Activated T-cell treated with anti-CD3 and anti-CD28 coated beads, Interleukin-2, amount 50 U/mL, for 72 hours (primary cell): ENCODE measurements around the gene MTX1. TPM values are rescaled to one million over a fixed set of nuclear protein-coding genes. Genes with fewer than 3 reads are reported as not detected.

Experiments used
- ATAC-seq, 2 donors: fragments of 150-1000 bp; cut with Tn5 transposase; replicated peaks in 1 of 2; 2 replicates each; pipeline ENCODE4 v1.10.0; 2021; ENCODE audit warnings: moderate library complexity in 2 of 2, mild to moderate bottlenecking in 1 of 2
- DNase-seq, 2 donors: peaks; one replicate each; pipeline ENCODE4 v3.0.0; 2021 to 2022; ENCODE audit warnings: mixed read lengths in 1 of 2
- H3K27ac Mint-ChIP-seq: one replicate; pipeline ENCODE4 v1.8.0; 2022; ENCODE audit warnings: mild to moderate bottlenecking, moderate library complexity, mixed read lengths
- H3K27me3 Mint-ChIP-seq: one replicate; pipeline ENCODE4 v1.8.0; 2022; ENCODE audit warnings: low read depth, mixed read lengths
- H3K36me3 Mint-ChIP-seq, 2 donors: one replicate each; pipeline ENCODE4 v1.8.0; 2022; ENCODE audit warnings: mixed read lengths in 2 of 2, mild to moderate bottlenecking in 1 of 2; ENCODE audit not compliant: insufficient read depth in 2 of 2
- H3K4me1 Mint-ChIP-seq: one replicate; pipeline ENCODE4 v1.8.0; 2022; ENCODE audit warnings: low read depth, mixed read lengths
- H3K4me3 Mint-ChIP-seq, 2 donors: one replicate each; pipeline ENCODE4 v1.8.0; 2022; ENCODE audit warnings: mild to moderate bottlenecking in 2 of 2, mixed read lengths in 2 of 2, moderate library complexity in 2 of 2
- H3K9me3 Mint-ChIP-seq, 2 donors: one replicate each; pipeline ENCODE4 v1.8.0; 2022; ENCODE audit warnings: mixed read lengths in 2 of 2
- total RNA-seq, 2 donors: library from RNA; stranded (reverse); gene quantifications; one replicate each; pipeline ENCODE4 v1.2.3, GENCODE V29; 2022

MTX1 gene
- total RNA-seq, 2 donors from 2014 or later = 25.5 to 27.4 TPM

DNA sequence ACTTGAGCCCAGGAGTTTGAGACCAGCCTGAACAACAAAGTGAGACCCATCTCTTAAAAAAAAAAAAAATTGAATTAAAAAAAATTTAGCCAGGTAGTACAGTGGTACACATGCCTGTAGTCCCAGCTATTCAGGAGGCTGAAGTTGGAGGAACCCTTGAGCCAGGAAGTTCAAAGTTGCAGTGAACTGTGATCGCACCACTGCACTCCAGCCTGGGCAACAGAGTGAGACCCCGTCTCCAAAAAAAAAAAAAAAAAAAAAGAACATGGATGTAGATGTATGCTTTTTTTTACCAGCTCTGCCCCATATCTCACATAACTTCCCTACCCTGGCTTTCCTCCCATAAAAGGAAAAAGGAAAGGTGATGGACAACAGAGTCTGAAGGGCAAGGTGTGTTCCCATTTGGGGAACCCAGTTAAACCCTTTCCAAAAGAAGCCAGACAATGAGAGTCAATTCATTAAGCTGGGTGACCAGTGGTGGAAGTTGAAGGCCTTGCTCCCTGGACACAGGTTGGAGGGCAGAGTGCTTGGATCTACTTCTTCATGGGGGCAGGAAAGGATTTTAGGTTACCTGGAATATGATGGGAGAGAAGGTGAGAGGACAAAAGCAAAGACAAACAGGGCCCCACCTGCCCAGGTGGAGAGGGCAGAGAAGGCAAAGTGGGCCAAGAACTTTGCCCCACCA lies 38.3 kb upstream of the MTX1 start:
- peaks cover 6 to 8% of the 10 kb centered on the region in 2 donors for H3K36me3 Mint-ChIP-seq
- DNase-seq (no peak), ATAC-seq (no peak)
- H3K4me1 Mint-ChIP-seq = peaks cover 64% of the 10 kb centered on the region
- no peak overlapping the region for H3K27ac Mint-ChIP-seq
- no peak overlapping the region for H3K4me3 Mint-ChIP-seq
- H3K27me3 Mint-ChIP-seq = no peaks in the 10 kb centered on the region
- H3K9me3 Mint-ChIP-seq = no peaks in the 10 kb centered on the region

DNA sequence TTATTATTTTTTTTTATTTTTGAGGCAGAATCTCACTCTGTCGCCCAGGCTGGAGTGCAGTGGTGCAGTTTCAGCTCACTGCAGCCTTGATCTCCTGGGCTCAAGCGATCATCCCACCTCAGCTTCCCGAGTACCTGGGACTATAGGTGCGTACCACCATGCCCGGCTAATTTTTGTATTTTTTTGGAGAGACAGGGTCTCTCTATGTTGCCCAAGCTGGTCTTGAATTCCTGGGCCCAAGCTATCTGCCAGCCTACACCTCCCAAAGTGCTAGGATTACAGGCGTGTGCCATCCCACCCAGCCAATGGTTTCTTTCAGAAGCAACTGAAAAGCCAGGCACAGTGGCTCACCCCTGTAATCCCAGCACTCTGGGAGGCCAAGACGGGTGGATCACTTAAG lies 37.7 kb upstream of the MTX1 start:
- H3K4me3 Mint-ChIP-seq = no peak overlapping the region
- H3K36me3 Mint-ChIP-seq = peaks cover 6 to 8% of the 10 kb centered on the region in 2 donors
- H3K9me3 Mint-ChIP-seq = no peaks in the 10 kb centered on the region
- ATAC-seq (no peak), DNase-seq (no peak)
- H3K27ac Mint-ChIP-seq = no peak overlapping the region
- no peaks in the 10 kb centered on the region for H3K27me3 Mint-ChIP-seq
- H3K4me1 Mint-ChIP-seq = peaks cover 70% of the 10 kb centered on the region

DNA sequence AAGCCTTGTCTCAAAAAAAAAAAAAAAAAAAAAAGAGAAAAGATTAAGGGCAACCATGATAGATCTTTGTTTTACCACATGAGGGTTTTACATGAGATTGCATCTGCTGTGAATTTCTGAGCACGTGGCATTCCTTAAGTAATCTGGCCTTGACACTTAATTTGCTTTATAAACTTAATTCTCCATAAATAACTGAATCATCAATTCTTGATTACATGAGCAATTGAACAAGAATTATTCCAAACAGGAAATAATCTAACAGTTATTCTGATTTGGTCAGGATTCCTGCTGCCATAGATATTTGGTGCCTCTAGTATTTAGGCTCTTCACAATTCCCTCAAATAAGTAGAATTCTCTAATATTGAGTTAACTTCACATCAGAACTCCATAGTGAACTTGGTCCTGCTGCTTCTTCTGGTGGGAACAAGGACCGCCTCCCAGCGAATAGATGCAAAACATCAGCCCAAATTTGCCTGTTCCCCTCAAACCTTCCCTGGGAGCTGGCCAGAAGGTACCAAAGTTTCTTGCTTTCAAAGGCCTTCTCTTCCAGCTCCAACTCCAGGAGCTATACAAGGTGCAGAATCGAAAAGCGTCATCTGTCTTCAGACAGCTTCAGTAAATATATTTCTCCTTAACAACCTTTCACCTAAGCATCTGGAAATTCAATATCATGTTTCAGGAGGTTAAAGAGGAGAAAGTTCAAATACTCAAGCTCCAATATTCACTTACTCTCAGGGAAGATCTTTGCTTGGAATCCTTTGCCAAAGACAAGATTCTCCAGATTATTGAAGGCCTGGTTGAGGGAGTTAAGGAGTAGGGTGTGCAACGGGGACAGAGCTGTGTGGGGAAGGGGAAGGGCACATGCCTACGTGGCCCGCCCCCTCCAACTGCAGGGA lies 36.4 kb upstream of the MTX1 start:
- Mint-ChIP-seq H3K9me3 (no peaks in the 10 kb centered on the region), H3K4me1 (peaks cover 77% of the 10 kb centered on the region), H3K27ac (peak overlapping the region; percentile 98), H3K27me3 (no peaks in the 10 kb centered on the region), H3K36me3 (peaks cover 6 to 8% of the 10 kb centered on the region in 2 donors), H3K4me3 (peak overlapping the region; percentile 98 to 99)
- peak; percentile 33 to 39 for ATAC-seq
- DNase-seq = peak in 1 of 2 donors; percentile 62

DNA sequence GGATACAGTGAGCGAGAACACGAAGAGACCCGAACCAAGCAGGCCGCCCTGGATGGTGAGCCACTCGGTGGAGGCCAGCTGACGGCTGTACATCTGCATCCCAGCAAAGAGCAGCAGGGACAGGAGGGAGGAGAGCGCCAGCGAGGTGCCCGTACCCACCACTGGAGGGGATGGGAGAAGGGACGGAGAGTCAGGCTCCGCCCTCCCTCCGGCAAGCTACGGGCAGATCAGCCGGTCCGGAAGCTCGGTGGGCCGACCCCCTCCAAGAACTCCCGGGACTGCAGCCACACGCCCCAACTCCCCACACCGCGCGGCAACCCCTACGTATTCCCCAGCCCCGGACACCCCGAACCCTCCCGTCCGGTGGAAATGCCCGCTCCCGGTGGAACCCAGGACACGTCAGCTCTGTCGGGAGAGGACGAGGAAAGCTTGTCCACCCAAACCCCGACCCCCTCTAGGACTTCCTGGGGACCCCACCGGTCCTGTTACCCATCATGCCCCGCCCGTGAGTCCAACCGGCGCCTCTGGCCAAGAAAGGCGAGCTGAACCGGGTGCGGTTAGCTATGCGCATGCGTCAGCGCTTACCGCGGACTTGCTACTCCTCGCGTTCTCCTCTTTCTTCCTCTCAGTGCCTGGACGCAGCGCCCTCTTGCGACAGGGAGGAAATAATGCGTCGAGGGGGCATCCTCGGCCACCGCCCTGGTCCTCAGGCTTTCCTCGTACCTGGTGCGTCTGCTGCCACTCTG lies 35.6 kb upstream of the MTX1 start, which contains the start of gene KRTCAP2:
KRTCAP2 (minus strand) TSS at position 573 of the 746 bp plus-strand sequence; CDS start at position 493, 80 bp downstream.
- Mint-ChIP-seq H3K27me3 (no peaks in the 10 kb centered on the region), H3K4me1 (peaks cover 69% of the 10 kb centered on the region), H3K36me3 (peaks cover 6 to 8% of the 10 kb centered on the region in 2 donors), H3K27ac (peak within 1 kb of the TSS; percentile 98), H3K9me3 (no peaks in the 10 kb centered on the region), H3K4me3 (peak within 1 kb of the TSS; percentile 98 to 99)
- DNase-seq = peak; percentile 95
- ATAC-seq = peak; percentile 83 to 84

DNA sequence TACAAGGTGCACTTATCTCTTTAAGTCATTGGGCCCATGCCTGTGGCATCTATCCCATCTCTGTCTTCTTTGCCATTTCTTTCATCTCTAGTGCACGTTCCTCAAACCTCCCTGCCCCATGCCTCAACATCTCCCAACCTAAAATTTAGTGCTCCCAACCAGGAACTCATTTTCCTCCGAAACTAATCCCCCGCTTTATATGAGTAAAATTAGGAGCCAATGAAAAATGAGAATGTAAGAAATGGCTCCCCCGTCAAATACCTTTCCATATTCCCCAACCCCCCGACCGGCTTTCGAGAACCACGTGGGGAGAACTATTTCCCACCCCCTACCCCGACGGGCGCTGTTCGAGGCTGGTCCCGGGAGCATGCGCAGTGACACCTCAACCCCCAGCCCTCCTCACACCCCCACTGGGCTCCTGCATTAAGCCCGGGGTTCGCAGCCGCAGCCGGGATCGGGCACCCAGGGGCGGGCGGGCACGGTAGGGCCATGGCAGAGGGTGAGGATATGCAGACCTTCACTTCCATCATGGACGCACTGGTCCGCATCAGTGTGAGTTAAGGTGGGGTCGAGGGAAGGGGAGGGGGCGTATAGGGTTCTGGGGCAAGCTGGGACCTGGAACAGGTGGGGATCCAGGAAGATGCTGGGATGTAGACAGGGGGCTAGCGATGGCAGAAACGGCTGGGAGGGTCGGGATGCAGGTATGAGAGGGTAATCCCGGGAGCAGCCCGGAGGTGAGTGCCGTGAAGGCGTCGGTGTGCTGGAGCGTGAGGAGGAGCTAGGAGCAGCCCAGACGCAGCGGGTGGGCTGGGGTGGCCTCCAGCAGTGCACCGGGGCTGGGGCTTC lies 34.8 kb upstream of the MTX1 start, which contains the start of gene TRIM46:
TRIM46 (plus strand) TSS at position 372 of the 846 bp plus-strand sequence; CDS start at position 490, 118 bp downstream.
- Mint-ChIP-seq H3K4me1 (peaks cover 65% of the 10 kb centered on the region), H3K9me3 (no peaks in the 10 kb centered on the region), H3K36me3 (peaks cover 6 to 8% of the 10 kb centered on the region in 2 donors), H3K4me3 (peak within 1 kb of the TSS; percentile 98 to 99), H3K27me3 (no peaks in the 10 kb centered on the region), H3K27ac (peak within 1 kb of the TSS; percentile 98)
- peak; percentile 75 to 79 for DNase-seq
- peak; percentile 53 for ATAC-seq

DNA sequence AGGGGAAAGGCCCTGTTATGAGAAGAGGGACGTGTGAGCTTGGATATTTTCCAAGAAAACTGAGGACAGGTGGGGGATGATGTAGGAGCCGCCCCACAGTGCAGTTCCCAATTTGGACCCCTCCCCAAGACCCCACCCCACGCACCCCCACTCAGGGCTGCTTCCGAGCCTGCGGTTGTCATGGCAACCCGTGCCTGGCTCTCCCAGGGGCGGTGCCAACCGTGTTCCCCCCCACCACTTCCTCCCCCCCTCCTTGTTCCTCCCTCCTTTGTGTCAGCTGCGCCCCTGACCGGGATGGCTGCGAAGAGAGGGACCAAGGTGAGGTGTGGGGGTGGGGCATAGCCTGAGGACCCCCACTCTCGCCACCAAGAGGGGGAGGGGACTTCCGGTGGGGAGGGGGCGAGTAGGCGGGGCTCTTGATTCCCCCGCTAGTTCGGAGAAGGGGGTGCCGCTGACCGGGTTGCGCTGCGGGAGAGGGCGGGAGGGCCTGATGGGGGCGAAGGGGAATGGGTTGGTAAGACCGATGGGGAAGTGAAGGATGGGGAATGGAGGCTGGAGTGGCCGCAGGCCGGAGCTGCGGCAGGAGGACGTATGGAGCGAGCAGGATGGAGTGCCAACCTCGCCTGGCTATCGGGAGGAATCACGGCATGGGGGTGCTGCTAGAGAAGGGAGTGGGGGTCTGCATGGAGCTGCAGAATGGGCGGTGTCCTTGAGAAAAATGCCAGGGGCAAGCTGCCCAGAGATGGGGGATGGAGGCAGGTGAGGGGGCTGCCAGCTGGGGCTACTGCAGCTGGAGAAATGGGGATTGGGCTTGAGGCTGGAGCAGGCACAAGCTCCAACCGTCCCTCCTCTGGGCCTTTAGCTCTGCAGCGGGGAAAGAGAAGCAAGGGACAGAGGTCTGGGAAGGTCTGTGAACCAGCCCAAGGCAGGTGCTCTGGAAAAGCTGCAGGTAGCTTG lies 33.9 kb upstream of the MTX1 start:
- no peaks in the 10 kb centered on the region for H3K27me3 Mint-ChIP-seq
- peaks cover 4 to 5% of the 10 kb centered on the region in 2 donors for H3K36me3 Mint-ChIP-seq
- DNase-seq = peak; percentile 49
- no peak for ATAC-seq
- H3K4me3 Mint-ChIP-seq = peak overlapping the region; percentile 98 to 99
- H3K9me3 Mint-ChIP-seq = no peaks in the 10 kb centered on the region
- H3K27ac Mint-ChIP-seq = peak overlapping the region; percentile 16
- H3K4me1 Mint-ChIP-seq = peaks cover 58% of the 10 kb centered on the region

DNA sequence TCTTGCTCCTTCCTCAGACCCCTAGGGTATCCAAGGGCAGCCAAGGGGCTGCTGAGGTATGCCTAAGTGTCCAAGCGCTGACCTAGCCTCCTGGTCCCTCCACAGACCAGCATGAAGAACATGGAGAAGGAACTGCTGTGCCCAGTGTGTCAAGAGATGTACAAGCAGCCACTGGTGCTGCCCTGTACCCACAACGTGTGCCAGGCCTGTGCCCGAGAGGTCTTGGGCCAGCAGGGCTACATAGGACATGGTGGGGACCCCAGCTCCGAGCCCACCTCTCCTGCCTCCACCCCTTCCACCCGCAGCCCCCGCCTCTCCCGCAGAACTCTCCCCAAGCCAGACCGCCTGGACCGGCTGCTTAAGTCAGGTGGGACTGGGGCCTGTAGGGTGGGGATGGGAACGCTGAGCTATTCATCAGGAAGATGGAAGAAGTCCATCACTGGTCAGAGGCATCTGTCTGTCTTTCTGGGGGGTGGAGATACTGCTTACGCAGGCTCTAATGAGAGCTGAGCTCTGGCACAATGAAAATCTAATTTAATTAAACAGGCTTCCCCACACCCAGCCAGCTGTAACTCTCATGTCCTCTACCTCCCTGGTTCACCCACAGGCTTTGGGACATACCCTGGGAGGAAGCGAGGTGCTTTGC lies 33.1 kb upstream of the MTX1 start:
- H3K4me1 Mint-ChIP-seq = peaks cover 55% of the 10 kb centered on the region
- H3K27me3 Mint-ChIP-seq = no peaks in the 10 kb centered on the region
- no peaks in the 10 kb centered on the region for H3K9me3 Mint-ChIP-seq
- H3K4me3 Mint-ChIP-seq = peak overlapping the region; percentile 98 to 99
- H3K27ac Mint-ChIP-seq = no peak overlapping the region
- DNase-seq (no peak), ATAC-seq (no peak)
- peaks cover 3 to 4% of the 10 kb centered on the region in 2 donors for H3K36me3 Mint-ChIP-seq

DNA sequence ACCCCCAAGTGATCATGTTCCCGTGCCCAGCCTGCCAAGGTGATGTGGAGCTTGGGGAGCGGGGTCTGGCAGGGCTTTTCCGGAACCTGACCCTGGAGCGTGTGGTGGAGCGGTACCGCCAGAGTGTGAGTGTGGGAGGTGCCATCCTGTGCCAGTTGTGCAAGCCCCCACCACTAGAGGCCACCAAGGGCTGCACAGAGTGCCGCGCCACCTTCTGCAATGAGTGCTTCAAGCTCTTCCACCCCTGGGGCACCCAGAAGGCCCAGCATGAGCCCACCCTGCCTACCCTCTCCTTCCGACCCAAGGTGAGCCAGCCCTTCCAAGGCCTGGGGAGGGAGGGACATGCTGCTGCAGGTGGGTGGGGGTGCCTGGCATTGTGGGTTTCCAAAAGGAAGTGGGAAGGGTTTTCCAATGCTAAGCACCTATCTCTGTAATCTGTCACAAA lies 32.5 kb upstream of the MTX1 start:
- ATAC-seq (peak in 1 of 2 donors; percentile 23), DNase-seq (peak; percentile 27 to 57)
- H3K4me3 Mint-ChIP-seq = peak overlapping the region; percentile 5 to 63
- no peaks in the 10 kb centered on the region for H3K27me3 Mint-ChIP-seq
- H3K4me1 Mint-ChIP-seq = peaks cover 54% of the 10 kb centered on the region
- no peak overlapping the region for H3K27ac Mint-ChIP-seq
- peaks cover 3 to 4% of the 10 kb centered on the region in 2 donors for H3K36me3 Mint-ChIP-seq
- no peaks in the 10 kb centered on the region for H3K9me3 Mint-ChIP-seq

DNA sequence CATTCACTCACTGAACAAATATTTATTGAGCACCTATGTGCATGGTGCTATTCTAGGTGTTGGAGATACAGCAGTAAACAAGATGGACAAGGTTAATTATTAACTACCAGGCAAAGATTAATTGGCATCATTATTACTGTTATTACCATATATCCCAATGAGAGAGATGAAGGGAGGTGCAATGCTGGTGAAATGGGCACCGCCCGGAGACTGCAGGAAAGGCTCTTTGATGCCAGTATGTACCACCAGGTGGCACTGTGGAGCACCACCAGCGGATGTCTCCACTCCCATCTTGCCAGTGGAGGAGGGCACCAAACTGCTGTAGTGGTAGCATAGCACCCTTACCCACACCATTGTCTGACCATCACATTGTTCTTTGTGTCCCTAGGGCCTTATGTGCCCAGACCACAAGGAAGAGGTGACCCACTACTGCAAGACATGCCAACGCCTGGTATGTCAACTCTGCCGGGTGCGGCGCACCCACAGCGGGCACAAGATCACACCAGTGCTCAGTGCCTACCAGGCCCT lies 31.9 kb upstream of the MTX1 start:
- Mint-ChIP-seq H3K9me3 (no peaks in the 10 kb centered on the region), H3K4me3 (peak overlapping the region; percentile 6 to 63), H3K27ac (peak overlapping the region; percentile 31), H3K4me1 (peaks cover 48% of the 10 kb centered on the region), H3K27me3 (no peaks in the 10 kb centered on the region), H3K36me3 (peaks cover 3 to 4% of the 10 kb centered on the region in 2 donors)
- DNase-seq = peak; percentile 87 to 88
- peak; percentile 34 to 39 for ATAC-seq

DNA sequence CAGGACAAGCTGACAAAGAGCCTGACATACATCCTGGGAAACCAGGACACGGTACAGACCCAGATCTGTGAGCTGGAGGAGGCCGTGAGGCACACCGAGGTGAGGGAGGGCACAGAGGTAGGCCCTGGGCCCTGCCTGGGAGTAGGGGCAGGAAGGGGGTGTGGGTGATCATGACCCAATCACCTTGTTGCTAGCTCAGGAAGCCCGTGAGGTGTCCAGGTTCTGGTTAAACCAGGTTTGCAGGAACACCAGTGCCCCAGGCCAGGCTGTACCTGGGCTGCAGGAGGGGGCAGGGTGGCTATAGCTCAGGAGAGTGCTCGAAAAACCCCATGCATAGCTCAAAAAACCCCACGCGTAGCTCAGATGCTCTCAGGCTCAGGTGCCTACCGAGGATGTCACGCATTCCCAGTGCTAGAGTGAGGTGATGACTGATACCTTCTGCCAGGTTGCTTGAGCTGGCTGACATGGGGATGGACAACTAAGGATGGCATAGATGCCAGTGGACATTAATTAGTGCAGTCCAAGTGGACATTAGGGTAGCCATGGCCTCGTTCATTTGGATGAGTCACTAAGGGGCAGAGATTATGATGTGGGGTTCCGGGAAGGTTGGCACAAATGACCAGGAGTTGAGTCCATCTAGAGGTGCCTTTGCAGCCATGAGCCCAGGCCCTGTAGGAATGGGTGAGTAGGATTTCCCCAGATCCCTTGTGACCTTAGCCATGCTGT lies 31.1 kb upstream of the MTX1 start:
- Mint-ChIP-seq H3K27ac (no peak overlapping the region), H3K36me3 (peaks cover 3 to 4% of the 10 kb centered on the region in 2 donors), H3K27me3 (no peaks in the 10 kb centered on the region), H3K4me3 (no peak overlapping the region), H3K9me3 (no peaks in the 10 kb centered on the region), H3K4me1 (peaks cover 40% of the 10 kb centered on the region)
- DNase-seq (no peak), ATAC-seq (no peak)
